Stimulated activated CD4-positive, alpha-beta T cell treated with anti-CD3 and anti-CD28 coated beads, Interleukin-4, amount 100 ng/mL, for 4 hours (primary cell): ENCODE measurements around the gene NCR1.
"Not testable (repeated sequence)": the region's sequence is repeated elsewhere in the genome, so short reads cannot be mapped to it uniquely, and the experiment has no call there.

Experiments
- DNase-seq, 2 experiments: peaks; one replicate each; pipeline ENCODE4 v3.0.0-alpha.2; 2020

NCR1 gene, protein sequence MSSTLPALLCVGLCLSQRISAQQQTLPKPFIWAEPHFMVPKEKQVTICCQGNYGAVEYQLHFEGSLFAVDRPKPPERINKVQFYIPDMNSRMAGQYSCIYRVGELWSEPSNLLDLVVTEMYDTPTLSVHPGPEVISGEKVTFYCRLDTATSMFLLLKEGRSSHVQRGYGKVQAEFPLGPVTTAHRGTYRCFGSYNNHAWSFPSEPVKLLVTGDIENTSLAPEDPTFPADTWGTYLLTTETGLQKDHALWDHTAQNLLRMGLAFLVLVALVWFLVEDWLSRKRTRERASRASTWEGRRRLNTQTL

DNA sequence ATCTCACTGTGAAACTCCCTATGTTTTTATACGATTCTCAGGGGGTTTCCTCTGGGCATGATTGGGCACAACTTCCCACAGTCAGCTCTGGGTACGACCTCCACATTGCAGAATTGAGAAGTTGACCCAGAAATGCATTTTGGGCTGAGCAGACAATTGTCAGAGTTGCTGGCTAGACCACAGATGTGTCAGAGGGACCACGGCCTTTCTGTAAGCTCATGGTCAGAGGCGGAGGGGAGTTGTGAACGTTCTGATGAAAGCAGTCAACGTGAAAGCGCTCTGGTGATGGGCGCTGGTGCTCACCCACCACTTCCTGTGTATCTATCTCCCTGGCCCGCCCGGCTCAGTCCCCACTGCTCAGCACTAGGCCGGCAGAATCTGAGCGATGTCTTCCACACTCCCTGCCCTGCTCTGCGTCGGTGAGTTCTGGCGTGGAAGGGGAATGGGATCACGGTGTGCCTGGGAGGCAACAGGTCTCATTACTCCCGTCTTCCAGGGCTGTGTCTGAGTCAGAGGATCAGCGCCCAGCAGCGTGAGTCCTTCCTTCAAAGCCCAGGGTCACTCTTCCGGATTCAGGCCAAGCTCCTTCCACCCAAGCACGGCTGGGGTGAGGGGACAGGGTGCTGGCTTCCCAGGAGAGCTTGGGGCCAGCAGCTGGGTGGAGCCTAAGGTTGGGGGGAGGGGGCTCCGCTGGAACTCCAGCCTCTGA lies at the start of gene NCR1:
TSS of gene NCR1 (plus strand) at position 346 of the 709 bp plus-strand sequence. CDS start at position 386, 40 bp downstream.
- no peak for DNase-seq

DNA sequence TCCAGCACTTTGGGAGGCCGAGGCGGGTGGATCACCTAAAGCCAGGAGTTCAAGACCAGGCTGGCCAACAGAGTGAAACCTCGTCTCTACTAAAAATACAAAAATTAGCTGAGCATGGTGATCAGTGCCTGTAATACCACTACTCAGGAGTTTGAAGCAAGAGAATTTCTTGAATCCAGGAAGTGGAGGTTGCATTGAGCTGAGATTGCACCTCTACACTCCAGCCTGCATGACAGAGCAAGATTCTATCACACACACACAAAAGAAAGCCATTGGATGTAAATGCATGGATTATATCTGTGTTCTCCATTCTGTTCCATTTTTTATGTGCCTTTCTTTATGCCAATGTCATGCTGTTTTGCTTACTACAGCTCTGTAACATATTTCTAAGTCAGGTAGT lies 47.5 kb upstream of the NCR1 start:
- DNase-seq = not testable (repeated sequence)

DNA sequence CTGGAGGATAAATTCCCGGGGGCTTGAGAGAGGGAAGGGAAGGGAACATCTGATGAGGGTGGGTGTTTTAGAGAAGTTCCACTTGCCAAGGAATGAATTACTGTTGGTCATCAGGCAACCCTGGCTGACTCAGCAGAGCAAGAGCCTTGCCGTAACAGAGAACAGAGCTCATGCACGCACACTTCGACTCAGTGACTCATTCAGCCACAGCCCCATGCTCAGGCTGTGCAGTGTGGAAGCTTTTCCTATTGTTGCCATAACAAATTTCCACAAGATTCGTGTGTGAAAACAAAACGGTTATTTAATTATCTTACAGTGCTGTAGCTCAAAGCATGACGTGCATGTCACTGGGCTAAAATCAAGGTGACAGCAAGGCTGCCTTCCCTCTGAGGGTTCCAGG lies 46.5 kb upstream of the NCR1 start:
- DNase-seq = not testable (repeated sequence)

DNA sequence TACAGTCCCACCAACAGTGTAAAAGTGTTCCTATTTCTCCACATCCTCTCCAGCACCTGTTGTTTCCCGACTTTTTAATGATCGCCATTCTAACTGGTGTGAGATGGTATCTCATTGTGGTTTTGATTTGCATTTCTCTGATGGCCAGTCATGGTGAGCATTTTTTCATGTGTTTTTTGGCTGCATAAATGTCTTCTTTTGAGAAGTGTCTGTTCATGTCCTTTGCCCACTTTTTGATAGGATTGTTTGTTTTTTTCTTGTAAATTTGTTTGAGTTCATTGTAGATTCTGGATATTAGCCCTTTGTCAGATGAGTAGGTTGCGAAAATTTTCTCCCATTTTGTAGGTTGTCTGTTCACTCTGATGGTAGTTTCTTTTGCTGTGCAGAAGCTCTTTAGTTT lies 42.5 kb upstream of the NCR1 start:
- DNase-seq = not testable (repeated sequence)

DNA sequence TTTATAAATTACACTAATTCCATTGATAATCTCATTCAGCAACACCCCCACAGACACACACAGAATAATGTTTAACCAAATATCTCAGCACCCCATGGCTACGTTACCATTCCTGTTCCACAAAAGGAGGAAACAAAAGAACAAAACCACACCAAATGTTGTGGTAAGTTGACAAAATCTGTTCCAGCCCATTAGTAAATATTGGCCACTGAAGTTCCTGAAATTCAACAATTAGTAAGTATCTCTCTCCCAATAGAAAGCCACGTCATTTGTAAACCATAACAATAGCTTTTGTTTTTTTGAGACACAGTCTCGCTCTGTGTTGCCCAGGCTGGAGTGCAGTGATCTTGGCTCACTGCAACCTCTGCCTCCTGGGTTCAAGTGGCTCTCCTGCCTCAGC lies 34.3 kb upstream of the NCR1 start:
- DNase-seq = no peak

DNA sequence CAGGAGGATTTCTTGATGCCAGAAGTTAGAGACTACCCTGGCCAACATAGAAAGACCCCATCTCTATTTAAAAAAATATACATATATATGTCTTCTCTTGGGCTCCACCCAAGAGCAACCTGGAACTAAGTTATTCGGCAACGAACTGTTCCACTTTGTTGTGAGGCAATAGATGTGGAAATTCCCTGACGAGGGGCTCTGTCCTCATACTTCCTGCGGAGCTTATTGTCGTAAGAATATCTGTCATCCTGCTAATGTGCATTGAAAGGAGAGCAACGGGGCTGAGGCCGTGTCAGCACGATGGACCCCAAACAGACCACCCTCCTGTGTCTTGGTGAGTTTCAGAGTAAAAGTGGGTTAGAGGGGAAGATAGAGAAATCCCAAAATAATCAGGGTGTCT lies 32.0 kb upstream of the NCR1 start, which contains the start of gene FCAR:
TSS of gene FCAR (plus strand) at position 246 of the 400 bp plus-strand sequence. CDS start at position 301, 55 bp downstream.
- DNase-seq = no peak

DNA sequence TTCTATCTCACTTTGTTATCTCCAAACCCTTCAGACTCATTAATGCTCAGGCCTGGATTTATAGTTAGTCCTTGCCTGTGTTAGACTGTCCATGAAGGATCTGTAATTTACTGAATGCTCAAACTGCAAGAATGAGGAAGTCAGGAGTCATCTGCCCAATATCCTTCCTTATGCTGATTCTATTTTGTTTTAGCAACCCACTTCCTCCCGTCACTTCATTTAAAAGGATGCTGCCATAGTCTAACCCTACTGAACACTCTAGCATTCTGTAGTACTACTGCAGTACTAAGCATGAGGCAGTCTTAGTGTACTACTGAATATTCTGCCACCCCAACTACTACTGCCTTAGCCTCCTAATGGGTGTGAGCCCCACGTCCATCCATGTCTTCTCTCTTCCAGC lies 30.4 kb upstream of the NCR1 start:
- DNase-seq = no peak

DNA sequence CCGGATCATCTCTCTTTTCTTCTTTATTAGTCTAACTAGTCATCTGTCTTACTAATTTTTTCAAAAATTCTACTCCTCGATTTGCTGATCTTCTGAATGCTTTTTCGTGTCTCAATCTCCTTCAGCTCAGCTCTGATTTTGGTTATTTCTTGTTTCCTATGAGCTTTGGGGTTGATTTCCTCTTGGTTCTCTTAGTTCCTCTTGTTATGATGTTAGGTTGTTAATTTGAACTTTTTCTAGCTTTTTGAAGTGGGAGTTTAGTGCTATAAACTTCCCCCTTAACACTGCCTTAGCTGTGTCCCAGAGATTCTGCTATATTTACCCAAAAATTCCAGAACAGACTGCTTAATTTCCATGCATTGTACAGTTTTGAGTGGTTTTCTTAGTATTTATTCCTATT lies 28.5 kb upstream of the NCR1 start:
- DNase-seq = no peak

DNA sequence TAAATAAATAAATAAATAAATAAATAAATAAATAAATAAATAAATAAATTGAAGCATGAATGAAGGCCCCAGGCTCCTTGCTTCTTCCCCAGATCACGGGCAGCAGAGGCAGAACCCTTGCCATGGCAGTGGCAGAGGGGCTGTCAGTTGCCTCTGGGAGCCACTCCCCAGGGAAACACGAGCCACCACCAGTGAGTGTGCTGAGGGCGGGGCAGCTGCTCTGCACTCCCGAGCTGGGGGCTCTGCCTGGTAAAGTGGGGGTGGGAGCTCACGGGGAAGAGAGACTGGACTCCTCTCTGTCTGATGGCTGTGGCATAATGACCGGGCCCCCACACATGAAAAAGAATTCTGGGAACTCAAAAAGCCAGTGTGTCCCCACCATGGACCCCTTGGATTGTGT lies 24.1 kb upstream of the NCR1 start:
- DNase-seq = no peak

DNA sequence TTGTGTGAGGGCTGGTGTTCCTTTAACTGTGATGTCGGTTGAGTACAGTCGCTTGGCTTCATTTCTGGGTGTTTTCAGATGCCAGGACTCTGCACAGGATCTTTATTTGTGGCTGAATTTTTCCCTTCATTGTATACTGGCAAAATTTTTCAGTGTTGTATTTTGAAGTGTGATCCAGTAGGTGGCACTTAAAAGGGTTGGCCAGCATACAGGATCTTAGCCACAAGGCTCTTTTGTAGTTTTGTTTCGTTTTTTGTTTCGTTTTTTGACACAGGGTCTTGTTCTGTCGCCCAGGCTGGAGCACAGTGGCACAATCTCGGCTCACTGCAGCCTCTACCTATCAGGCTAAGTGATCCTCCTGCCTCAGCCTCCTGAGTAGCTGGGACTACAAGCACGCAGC lies 23.2 kb upstream of the NCR1 start:
- DNase-seq = no peak

DNA sequence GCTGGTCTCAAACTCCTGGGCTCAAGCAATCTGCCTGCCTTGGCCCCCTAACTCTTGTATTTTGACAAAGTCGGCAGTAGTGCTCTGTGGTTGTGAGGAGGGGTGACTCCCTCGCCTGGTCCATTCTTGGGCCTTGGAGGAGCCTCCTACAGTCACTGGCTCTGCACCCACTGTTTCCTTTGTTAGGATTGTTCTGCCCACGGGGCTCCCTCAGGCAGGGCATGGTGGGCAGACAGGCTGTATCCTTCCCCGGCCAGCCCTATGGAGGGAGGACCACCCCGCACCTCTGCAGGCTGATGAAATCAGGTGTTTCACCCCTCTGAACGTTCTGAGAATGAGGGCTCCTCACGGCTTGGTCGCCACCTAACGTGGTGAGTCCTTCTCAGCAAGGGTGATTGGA lies 22.7 kb upstream of the NCR1 start:
- no peak for DNase-seq

DNA sequence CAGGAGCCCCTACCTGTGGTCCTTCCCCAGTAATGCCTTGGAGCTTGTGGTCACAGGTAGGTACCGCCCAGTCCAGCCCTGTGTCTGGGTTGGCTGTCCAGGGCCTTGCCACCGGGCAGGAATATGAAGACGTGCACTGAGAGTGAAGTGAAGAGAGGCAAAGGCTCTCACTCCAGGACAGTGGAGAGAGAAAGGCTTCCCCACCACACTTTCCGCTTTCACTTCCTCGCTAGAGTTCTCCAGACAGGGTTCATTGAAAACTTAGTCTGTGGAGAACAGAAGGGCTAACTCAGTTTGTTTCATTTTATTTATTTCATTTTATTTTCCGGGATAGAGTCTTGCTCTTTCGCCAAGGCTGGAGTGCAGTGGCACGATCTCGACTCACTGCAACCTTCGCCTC lies 17.7 kb upstream of the NCR1 start:
- DNase-seq = no peak

DNA sequence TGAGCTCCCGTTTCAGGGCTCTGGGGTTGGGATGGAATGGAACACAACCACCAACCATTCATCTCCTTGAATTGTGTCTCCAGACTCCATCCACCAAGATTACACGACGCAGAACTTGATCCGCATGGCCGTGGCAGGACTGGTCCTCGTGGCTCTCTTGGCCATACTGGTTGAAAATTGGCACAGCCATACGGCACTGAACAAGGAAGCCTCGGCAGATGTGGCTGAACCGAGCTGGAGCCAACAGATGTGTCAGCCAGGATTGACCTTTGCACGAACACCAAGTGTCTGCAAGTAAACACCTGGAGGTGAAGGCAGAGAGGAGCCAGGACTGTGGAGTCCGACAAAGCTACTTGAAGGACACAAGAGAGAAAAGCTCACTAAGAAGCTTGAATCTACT lies 16.4 kb upstream of the NCR1 start:
- DNase-seq = no peak

DNA sequence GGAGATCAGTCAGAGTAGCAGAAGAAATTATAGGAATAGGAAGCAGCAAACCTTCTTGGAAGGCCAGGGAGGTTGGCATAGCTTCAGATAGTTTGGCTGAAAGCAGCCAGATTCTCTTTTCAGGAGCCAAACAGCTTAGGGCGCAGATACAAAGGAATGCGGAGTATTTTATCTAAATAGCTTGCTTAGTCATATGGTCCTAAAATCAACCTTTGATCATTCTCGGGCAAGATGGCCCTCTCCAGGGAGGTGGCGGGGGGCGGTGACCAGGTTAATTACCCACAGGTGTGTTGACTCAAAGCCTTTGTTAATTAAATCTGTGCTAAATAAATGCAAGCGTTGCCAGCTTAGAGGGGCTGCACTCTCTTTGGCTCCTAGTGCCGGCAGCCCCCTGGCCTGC lies 12.5 kb upstream of the NCR1 start:
- DNase-seq = no peak

DNA sequence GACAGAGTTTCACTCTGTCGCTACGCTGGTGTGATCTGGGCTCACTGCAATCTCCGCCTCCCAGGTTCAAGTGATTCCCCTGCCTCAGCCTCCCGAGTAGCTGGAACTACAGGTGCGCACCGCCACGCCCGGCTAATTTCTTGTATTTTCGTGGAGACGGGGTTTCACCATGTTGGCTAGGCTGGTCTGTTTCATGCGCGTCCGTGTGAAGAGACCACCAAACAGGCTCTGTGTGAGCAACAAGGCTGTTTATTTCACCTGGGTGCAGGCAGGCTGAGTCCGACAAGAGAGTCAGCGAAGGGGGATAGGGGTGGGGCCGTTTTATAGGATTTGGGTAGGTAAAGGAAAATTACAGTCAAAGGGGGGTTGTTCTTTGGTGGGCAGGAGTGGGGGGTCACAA lies 11.8 kb upstream of the NCR1 start:
- DNase-seq = not testable (repeated sequence)

DNA sequence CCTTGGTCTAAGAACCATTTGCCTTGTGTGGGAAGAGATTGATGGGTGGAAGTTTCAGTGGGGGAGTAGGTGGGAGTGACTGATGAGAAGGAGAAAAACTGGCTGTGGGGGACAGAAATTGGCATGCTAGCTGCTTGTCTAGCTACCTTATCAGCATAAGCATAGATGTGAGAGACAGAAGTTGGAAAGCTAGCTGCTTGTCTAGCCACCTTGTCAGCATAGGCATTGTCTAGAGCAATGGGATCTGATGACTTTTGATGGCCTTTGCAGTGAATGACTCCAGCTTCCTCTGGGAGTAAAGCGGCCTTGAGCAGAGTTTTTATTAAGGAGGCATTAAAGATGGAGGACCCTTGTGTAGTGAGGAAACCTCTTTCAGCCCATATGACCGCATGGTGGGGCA lies 9.9 kb upstream of the NCR1 start:
- no peak for DNase-seq

DNA sequence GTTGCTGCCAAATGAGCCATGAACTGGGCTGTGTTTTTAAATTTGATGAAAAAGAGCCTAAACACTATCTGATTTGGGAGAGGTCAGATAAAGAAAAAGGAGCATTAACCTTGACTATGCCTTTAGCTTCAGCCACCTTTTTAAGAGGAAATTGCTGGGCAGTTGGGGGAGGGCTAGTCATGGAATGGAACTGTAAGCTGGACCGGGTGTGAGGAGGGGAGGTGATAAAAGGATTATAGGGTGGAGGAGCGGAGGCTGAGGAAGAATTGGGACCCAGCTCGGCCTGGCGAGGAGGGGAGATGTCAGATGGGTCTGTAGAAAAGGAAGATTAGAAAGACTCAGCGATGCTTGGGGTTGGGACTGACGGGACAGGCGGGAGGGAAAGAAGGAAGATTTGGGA lies 7.3 kb upstream of the NCR1 start:
- not testable (repeated sequence) for DNase-seq

DNA sequence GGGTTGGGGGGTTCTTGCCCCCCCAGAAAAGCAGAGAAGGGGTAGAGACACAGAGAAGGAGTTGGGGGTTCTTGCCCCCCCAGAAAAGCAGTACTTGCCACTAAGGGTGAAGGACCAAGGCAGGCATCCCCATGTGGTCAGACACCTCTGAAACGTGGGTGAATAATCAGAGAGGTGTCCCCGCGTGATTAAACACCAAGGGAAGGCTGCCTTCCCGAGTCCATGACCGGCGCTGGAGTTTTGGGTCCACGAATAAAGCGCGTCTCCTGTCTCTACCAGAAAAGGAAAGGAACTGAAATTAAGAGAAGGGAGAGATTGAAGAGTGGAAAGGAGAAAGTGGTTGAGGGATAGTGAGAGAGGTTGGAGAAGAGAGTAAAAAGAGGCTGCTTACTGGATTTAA lies 6.3 kb upstream of the NCR1 start:
- not testable (repeated sequence) for DNase-seq

DNA sequence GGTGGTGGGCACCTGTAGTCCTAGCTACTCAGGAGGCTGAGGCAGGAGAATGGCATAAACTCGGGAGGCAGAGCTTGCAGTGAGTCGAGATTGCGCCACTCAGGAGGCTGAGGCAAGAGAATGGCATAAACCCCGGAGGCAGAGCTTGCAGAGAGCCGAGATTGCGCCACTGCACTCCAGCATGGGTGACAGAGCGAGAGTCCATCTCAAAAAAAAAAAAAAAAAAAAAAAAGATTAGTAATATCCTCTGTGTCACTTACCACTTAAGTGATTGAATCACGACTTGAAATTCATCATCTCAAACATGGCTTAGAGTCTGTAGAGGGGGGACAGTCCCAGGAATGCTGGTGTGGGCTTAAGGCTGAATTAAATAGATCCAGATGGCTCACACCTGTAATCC lies 4.8 kb upstream of the NCR1 start:
- not testable (repeated sequence) for DNase-seq

DNA sequence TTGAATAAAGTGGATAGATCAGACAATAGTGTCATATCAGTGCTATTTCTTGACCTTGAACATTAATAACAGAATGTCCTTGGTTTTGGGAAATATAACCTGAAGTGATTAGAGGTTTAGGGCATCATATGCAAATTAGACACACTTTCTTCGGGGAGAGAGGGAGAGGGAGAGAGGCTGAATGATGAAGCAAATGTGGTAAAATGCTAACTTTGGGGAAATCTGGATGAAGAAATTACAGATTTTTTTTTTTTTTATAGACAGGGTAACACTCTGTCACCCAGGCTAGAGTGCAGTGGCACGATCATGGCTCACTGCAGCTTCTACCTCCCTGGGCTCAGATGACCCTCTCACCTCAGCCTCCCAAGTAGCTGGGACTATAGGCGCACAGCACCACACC lies 3.9 kb upstream of the NCR1 start:
- DNase-seq = no peak

DNA sequence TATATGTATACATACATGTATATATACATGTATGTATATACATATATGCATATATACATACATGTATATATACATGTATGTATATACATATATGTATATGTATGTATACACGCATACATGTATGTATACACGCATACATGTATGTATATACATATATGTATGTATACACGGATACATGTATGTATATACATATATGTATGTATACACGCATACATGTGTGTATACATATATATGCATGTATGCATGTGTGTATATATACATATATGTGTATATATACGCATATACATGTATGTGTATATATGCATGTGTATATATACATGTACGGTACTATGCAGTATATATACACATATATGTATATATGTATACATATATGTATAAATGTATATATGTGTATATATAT lies 2.6 kb upstream of the NCR1 start:
- no peak for DNase-seq

DNA sequence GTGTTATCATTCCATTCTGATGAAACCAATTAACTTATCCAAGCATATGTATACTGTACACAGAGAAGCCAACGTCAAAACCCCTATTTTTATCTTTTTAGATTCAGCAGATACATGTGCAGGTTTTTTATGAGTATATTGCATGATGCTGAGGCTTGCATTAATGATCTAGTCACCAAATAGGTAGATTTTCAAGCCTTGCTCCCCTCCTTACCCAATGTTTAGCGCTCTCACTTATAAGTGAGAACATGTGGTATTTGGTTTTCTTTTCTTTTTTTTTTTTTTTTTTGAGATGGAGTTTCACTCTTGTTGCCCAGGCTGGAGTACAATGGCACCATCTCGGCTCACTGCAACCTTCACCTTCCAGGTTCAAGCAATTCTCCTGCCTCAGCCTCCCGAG lies 1.7 kb upstream of the NCR1 start:
- DNase-seq = not testable (repeated sequence)

DNA sequence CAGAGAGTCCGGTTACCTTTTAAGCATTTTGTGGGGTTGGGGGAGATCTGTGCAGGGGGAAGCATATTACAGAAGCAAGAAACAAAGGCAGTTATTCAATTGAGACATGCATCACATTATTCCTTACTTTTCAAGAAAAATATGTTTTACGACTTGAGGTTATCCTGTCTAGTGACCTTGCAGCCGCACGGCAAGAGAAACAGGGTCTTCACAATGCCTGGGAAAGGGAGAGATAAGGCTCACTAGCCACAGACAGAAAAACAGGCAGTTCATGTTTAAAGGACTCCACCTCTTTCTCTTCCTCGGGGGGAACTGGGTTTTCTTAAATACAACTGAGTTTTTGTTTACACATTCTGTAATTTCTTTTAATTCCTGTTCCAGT lies 536 bp upstream of the NCR1 start:
- no peak for DNase-seq

DNA sequence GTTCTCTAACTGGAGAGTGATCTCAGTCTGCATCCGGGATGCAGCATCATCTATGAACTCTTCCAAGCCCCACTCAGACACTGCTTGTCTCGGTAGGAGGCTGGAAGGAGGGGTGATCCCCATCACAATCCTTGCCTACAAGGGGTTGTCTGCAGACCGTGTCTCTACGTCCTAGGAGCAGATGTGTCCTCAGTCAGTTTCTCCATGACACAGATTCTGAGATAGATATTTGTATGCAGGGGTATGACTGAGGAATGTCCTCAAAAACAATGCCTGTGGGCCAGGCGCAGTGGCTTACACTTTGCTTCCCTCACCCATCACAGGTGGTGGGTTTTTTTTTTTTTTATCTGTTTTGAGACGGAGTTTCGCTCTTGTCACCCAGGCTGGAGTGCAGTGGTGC lies 871 bp downstream of the NCR1 start:
- DNase-seq = no peak

DNA sequence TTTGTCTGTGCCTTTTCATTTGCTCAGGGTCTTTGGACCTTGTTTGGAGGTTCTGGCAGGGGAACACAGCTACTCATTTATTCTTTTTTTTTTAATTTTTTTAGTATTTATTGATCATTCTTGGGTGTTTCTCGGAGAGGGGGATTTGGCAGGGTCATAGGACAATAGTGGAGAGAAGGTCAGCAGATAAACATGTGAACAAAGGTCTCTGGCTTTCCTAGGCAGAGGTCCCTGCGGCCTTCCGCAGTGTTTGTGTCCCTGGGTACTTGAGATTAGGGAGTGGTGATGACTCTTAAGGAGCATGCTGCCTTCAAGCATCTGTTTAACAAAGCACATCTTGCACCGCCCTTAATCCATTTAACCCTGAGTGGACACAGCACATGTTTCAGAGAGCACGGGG lies 2.0 kb downstream of the NCR1 start:
- not testable (repeated sequence) for DNase-seq
